AG04450 (cell line): ENCODE measurements around the gene PLXNA4. TPM values are rescaled to one million over a fixed set of nuclear protein-coding genes. Genes with fewer than 3 reads are reported as not detected.

Source experiments
- CTCF ChIA-PET: fragments of 300-600, 350-600 bp; formaldehyde crosslinking; extraction: SDS; loops from one replicate; lab custom pipeline; 2022; ENCODE audit warnings: antibody characterized with exemption, inconsistent platforms; lab: Charles Lee
- POLR2A ChIA-PET: fragments of 350-600 bp; formaldehyde crosslinking; extraction: SDS; loops from one replicate; lab custom pipeline; 2021; ENCODE audit warnings: antibody characterized with exemption, inconsistent platforms; lab: Yijun Ruan, JAX
- DNase-seq: peaks from one replicate; pipeline ENCODE4 v3.0.0-alpha.2; 2011; ENCODE audit warnings: low read depth, low spot score
- H3K27ac ChIP-seq: one replicate; pipeline ENCODE4 v1.5.1; 2012; ENCODE audit warnings: low read depth, low read length, control low read depth
- H3K27me3 ChIP-seq: one replicate; pipeline ENCODE4 v1.6.0; 2012; ENCODE audit warnings: low read length; ENCODE audit not compliant: control insufficient read depth, insufficient read depth
- H3K4me3 ChIP-seq: 2 replicates; pipeline ENCODE4 v1.5.1; 2011; ENCODE audit warnings: mild to moderate bottlenecking, low read depth, low read length, control low read depth
- H3K9me3 ChIP-seq: 2 replicates; pipeline ENCODE4 v1.5.1; 2012; ENCODE audit warnings: low read length; ENCODE audit not compliant: control insufficient read depth, insufficient read depth
- polyA plus RNA-seq: library from polyadenylated mRNA; depleted of rRNA; stranded (reverse); fragments of >200 nt; gene quantifications from 2 replicates; pipeline ENCODE4 v1.2.3, GENCODE V29; 2011
- TF ChIP-seq, protein P1 (sequence below): IDR thresholded peaks from 2 replicates; pipeline ENCODE4 v1.5.1; 2011; ENCODE audit warnings: low read depth, low read length, control low read depth, inconsistent platforms

The PLXNA4 gene
- polyA plus RNA-seq, 1 experiment = 0.05 TPM

DNA sequence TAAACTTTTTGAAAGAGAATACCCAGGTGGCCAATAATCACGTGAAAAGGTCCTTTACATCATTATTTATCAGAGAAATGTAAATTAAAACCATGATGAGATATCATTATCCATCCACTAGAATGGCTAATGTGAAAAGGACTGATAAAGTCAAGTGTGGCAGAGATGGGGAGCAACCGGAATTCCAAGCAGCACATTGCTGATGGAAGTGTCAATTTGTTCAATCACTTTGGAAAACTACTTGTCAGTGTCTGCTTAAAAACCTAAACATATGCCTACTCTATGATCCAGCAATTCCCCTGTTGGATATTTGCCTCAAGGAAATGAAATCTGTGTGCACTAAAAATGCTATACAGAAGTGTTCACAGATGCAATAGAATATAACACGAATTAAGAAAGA lies 465.6 kb downstream of the PLXNA4 start:
- TF ChIP-seq, protein P1, sequence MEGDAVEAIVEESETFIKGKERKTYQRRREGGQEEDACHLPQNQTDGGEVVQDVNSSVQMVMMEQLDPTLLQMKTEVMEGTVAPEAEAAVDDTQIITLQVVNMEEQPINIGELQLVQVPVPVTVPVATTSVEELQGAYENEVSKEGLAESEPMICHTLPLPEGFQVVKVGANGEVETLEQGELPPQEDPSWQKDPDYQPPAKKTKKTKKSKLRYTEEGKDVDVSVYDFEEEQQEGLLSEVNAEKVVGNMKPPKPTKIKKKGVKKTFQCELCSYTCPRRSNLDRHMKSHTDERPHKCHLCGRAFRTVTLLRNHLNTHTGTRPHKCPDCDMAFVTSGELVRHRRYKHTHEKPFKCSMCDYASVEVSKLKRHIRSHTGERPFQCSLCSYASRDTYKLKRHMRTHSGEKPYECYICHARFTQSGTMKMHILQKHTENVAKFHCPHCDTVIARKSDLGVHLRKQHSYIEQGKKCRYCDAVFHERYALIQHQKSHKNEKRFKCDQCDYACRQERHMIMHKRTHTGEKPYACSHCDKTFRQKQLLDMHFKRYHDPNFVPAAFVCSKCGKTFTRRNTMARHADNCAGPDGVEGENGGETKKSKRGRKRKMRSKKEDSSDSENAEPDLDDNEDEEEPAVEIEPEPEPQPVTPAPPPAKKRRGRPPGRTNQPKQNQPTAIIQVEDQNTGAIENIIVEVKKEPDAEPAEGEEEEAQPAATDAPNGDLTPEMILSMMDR = no peak
- Histone ChIP-seq H3K27ac (no peak overlapping the region), H3K9me3 (no peaks in the 10 kb centered on the region; the same call in 1 of the 2 replicates), H3K27me3 (peaks cover 2% of the 10 kb centered on the region), H3K4me3 (no peak overlapping the region)
- ChIA-PET POLR2A (no interaction called here), CTCF (interaction anchor here (1.4 kb wide), 1 partner anchor 28 kb away, joined by 3 read pairs; no protein-coding TSS in a partner anchor)
- no peak for DNase-seq

DNA sequence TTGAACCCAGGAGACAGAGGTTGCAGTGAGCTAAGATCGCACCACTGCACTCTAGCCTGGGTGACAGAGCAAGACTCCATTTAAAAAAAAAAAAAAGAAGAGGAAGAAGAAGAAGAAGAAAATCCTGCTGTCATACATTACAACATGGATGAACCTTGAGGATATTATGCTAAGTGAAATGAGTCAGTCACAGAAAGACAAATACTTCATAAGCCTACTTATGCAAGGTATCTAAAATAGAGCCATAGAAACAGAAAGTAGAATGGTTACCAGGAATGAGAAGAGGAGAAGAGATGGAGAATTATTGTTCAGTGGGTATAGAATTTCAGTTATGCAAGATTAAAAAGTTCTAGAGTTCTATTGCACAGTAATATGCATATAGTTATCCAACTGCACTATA lies 466.5 kb downstream of the PLXNA4 start:
- TF ChIP-seq, protein P1 = no peak
- ChIA-PET POLR2A (no interaction called here), CTCF (no interaction called here)
- peaks cover 2% of the 10 kb centered on the region for H3K27me3 ChIP-seq
- no peak overlapping the region for H3K27ac ChIP-seq
- no peak overlapping the region for H3K4me3 ChIP-seq
- H3K9me3 ChIP-seq = no peaks in the 10 kb centered on the region; the same call in 1 of the 2 replicates
- no peak for DNase-seq

DNA sequence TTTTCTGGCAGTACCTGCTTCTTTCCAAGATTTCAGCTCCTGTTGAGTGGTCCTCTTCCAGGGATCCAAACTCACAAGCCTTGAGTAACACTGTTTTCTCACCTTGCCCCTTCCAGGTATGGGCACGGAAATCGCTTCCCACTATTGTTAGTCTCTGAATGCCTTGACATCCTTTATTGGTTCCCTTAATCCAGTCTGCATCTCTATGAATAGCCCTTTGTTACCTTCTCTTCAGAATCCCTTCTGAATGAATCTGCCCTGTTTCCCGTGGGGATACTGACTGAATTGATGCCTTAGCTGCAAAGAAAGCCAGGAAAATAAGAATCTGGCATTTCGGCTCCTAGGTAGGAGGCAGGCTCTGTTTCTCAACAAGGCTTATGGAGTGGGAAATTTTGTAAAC lies 467.7 kb downstream of the PLXNA4 start:
- DNase-seq = no peak
- CTCF ChIA-PET = no interaction called here

DNA sequence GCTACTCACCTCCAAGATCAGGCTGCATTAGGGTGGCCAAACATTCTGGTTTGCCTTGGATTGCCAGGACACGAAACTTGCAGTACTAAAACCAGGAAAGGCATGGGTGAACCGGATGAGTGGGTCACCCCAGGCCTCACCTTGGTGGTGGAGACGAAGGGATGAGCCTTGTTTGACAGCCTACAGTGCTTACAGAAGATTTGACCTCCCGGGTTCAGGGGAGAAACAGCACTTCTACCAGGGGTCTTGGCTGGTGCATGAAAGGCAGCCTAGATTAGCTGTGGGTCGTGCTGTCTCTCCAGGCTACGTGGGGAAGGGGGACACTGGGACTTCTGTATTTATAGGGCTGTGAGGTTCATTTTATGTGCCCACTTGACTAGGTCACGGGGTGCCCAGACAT lies 469.8 kb downstream of the PLXNA4 start:
- POLR2A ChIA-PET = no interaction called here
- DNase-seq = no peak
- Histone ChIP-seq H3K27me3 (peaks cover 5% of the 10 kb centered on the region), H3K9me3 (no peaks in the 10 kb centered on the region; the same call in 1 of the 2 replicates), H3K4me3 (no peak overlapping the region), H3K27ac (no peak overlapping the region)
- CTCF ChIA-PET = no interaction called here
- TF ChIP-seq, protein P1 = no peak

More for the DNA sequence above, 467.7 kb downstream of the PLXNA4 start:
- POLR2A ChIA-PET = no interaction called here
- TF ChIP-seq, protein P1 = no peak
- Histone ChIP-seq H3K9me3 (no peaks in the 10 kb centered on the region), H3K27me3 (peaks cover 2% of the 10 kb centered on the region), H3K4me3 (no peak overlapping the region), H3K27ac (no peak overlapping the region)

DNA sequence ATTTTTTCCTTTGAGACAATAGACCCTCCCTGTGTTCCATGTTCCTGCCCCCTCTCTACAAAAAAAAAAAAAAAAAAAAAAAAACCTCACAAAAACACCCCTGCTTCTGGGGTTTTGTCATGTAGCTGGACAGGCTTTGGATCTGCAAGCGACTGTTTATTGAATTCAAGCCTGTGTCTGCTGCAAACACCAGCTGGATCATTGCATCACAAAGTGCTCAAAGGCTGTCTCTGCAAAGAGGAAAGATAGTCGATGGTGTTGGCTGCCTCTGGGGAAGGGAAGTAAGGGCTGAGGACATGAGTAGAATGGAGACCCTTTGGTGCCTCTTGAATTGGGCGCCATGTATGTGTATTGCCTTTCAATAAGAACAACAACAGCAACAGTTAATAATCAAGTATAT lies 471.2 kb downstream of the PLXNA4 start:
- TF ChIP-seq, protein P1 = no peak
- DNase-seq = no peak
- CTCF ChIA-PET = no interaction called here
- Histone ChIP-seq H3K27me3 (peaks cover 5% of the 10 kb centered on the region), H3K27ac (no peak overlapping the region), H3K4me3 (no peak overlapping the region), H3K9me3 (no peaks in the 10 kb centered on the region; the same call in 1 of the 2 replicates)
- POLR2A ChIA-PET = no interaction called here
